ENCODE results near the gene NDUFS2. TPM values are rescaled to one million over a fixed set of nuclear protein-coding genes. Genes with fewer than 3 reads are reported as not detected.

Gene NDUFS2
- total and polyA plus RNA-seq, 11 donors: 157 to 460 (median 289) TPM

GRCh38 chr1:161209790-161210409 lies 7.7 kb downstream of the NDUFS2 start:
- Histone ChIP-seq H3K27me3 (no peaks in the 10 kb centered on the region), H3K9me3 (no peaks in the 10 kb centered on the region), H3K36me3 (peaks cover 4 to 100% (median 99%) of the 10 kb centered on the region in 9 donors), H3K4me1 (peaks cover 0 to 49% (median 27%) of the 10 kb centered on the region in 12 donors), H3K4me3 (no peak overlapping the region), H3K27ac (peak overlapping the region in 5 of 12 donors; percentile 28 to 98 (median 88))
- DNase-seq (peak; percentile 76 to 86 (median 82)), ATAC-seq (peak; percentile 21 to 76 (median 58))
- WGBS, 4 donors: 32 to 45% (median 36%) methylated on average over 10 to 11 of the region's 11 CpGs
- intact Hi-C loops (cut with DNase I): loop anchor here in 8 of 10 donors (1.0 to 5.0 kb wide), 3 partner anchors 15 to 172 kb away; no protein-coding TSS in a partner anchor
- peak; percentile 76 to 91 (median 87) for TF ChIP-seq CTCF (IDR thresholded peaks at IDR 0.05)
- peak in 1 of 2 donors; percentile 13 for TF ChIP-seq POLR2A (IDR thresholded peaks at IDR 0.05)

- H3K4me1 ChIP-seq: peaks cover 0 to 38% (median 7%) of the 10 kb centered on the region in 12 donors
- peak overlapping the region in 5 of 12 donors; percentile 23 to 96 (median 44) for H3K27ac ChIP-seq
- WGBS, 4 donors: 90 to 92% (median 91%) methylated on average over 9 of the region's 9 CpGs
- ATAC-seq (peak in 1 of 4 donors; percentile 29), DNase-seq (no peak)
- H3K4me3 ChIP-seq: peak overlapping the region in 2 of 12 donors; percentile 48 to 63
- peaks cover 4 to 69% (median 56%) of the 10 kb centered on the region in 9 donors for H3K36me3 ChIP-seq
- no peaks in the 10 kb centered on the region for H3K9me3 ChIP-seq
- intact Hi-C loops (cut with DNase I): loop anchor here in 3 of 10 donors (5.0 kb wide), 1 partner anchor 168 kb away; no protein-coding TSS in a partner anchor
- no peak for TF ChIP-seq POLR2A (IDR thresholded peaks at IDR 0.05)
- no peak for TF ChIP-seq CTCF (IDR thresholded peaks at IDR 0.05)
- H3K27me3 ChIP-seq: no peaks in the 10 kb centered on the region
Observed at GRCh38 chr1:161214369-161214768, 12.2 kb downstream of the NDUFS2 start.

- ATAC-seq: peak; percentile 38 to 75 (median 62)
- TF ChIP-seq CTCF (IDR thresholded peaks at IDR 0.05) (no peak), POLR2A (IDR thresholded peaks at IDR 0.05) (peak in 1 of 2 donors; percentile 51)
Observed at GRCh38 chr1:161215076-161215475, 12.9 kb downstream of the NDUFS2 start, which contains the start of gene FCER1G. Gene FCER1G (plus strand): TSS chr1:161215295. CDS start chr1:161215322, 27 bp downstream.

More at GRCh38 chr1:161215076-161215475, 12.9 kb downstream of the NDUFS2 start, which contains the start of gene FCER1G:
- Histone ChIP-seq H3K27ac (peak within 1 kb of the TSS in 9 of 12 donors; percentile 38 to 96 (median 51)), H3K4me3 (peak within 1 kb of the TSS in 9 of 12 donors; percentile 13 to 63 (median 36)), H3K36me3 (peaks cover 4 to 69% (median 49%) of the 10 kb centered on the region in 9 donors), H3K27me3 (no peaks in the 10 kb centered on the region), H3K4me1 (peaks cover 0 to 32% (median under 1%) of the 10 kb centered on the region in 12 donors), H3K9me3 (no peaks in the 10 kb centered on the region)
- intact Hi-C loops (cut with DNase I): no loop called here
- peak; percentile 65 to 85 (median 71) for DNase-seq
- WGBS, 4 donors: 68 to 77% (median 71%) methylated on average over 10 of the region's 10 CpGs
